Astrocyte (in vitro differentiated cells and primary cell): Measurements from ENCODE around the gene FGF8.

Experiments
- EZH2 ChIP-seq: IDR thresholded peaks from 2 replicates; pipeline ENCODE4 v1.6.1; 2012; ENCODE audit warnings: mild to moderate bottlenecking, low read length, inconsistent platforms; ENCODE audit not compliant: insufficient read depth
- TF ChIP-seq, protein P1 (sequence below): IDR thresholded peaks from 2 replicates; pipeline ENCODE4 v1.5.1; 2011; ENCODE audit warnings: low read depth, mild to moderate bottlenecking, inconsistent platforms, low read length, moderate library complexity; ENCODE audit not compliant: insufficient read depth

DNA sequence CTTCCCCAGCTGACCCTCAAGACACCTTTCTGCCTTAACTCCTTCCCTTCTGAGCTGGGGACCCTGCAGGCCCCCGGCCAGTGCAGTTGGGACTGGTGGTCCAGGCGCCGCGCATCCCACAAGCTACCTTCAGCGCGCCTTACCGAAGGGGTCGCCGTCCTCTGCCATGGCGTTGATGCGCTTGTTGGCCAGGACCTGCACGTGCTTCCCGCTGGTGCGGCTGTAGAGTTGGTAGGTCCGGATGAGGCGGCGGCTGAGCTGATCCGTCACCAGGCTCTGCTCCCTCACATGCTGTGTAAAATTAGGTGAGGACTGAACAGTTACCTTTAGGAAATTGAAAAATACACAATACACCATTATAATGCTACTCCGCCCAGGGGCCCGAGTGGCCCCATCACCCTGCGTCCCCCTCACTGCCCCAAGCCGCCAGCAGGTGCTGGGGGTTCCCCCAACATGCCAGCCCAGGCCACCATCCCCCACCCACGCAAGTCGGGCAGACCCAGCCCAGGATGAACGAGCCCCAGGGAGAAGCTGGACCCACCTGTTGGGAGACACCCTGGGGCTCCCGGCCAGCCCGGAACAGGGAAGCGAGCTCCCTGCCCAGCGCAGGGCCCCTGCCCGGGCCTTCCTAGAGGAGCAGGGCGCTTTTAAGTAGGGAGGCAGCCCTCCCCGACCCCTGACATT lies 1.2 kb downstream of the FGF8 start:
- TF ChIP-seq, protein P1, sequence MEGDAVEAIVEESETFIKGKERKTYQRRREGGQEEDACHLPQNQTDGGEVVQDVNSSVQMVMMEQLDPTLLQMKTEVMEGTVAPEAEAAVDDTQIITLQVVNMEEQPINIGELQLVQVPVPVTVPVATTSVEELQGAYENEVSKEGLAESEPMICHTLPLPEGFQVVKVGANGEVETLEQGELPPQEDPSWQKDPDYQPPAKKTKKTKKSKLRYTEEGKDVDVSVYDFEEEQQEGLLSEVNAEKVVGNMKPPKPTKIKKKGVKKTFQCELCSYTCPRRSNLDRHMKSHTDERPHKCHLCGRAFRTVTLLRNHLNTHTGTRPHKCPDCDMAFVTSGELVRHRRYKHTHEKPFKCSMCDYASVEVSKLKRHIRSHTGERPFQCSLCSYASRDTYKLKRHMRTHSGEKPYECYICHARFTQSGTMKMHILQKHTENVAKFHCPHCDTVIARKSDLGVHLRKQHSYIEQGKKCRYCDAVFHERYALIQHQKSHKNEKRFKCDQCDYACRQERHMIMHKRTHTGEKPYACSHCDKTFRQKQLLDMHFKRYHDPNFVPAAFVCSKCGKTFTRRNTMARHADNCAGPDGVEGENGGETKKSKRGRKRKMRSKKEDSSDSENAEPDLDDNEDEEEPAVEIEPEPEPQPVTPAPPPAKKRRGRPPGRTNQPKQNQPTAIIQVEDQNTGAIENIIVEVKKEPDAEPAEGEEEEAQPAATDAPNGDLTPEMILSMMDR, result no peak
- TF ChIP-seq EZH2, result peak; percentile 85
